HepG2 (cell line): ENCODE measurements around the gene CCDC197.

Source experiments
- EP300 ChIP-seq, 3 experiments: sonication (generic) in 1 of 3; formaldehyde crosslinking in 1 of 3; IDR thresholded peaks; 2 replicates each; pipeline versions ENCODE4 v1.5.1 to v1.6.1; 2011 to 2020; ENCODE audit warnings: low read depth in 2 of 3, low read length in 2 of 3, borderline replicate concordance in 1 of 3, improper control_type of control experiment in 1 of 3, mild to moderate bottlenecking in 1 of 3, missing genetic modification reagents in 1 of 3, moderate library complexity in 1 of 3
- FOXO1 ChIP-seq: sonication (generic); formaldehyde crosslinking; IDR thresholded peaks from 2 replicates; pipeline ENCODE4 v1.4.0; 2020; ENCODE audit warnings: missing genetic modification reagents
- MAFF ChIP-seq: IDR thresholded peaks from 2 replicates; pipeline ENCODE4 v1.6.1; 2011; ENCODE audit warnings: low read depth, low read length, improper control_type of control experiment
- NCOR1 ChIP-seq: fragments of 200-600 bp; sonication (generic); IDR thresholded peaks from 2 replicates; pipeline ENCODE4 v1.7.0; 2017; ENCODE audit warnings: antibody characterized with exemption, low read length, borderline replicate concordance
- NR2F2 ChIP-seq: IDR thresholded peaks from 2 replicates; pipeline ENCODE4 v1.6.1; 2012; ENCODE audit warnings: low read depth, inconsistent platforms, borderline replicate concordance
- PHF20 ChIP-seq: sonication (generic); formaldehyde crosslinking; IDR thresholded peaks from 2 replicates; pipeline ENCODE4 v1.5.0; 2020; ENCODE audit warnings: mild to moderate bottlenecking, missing genetic modification reagents
- PHF5A ChIP-seq: IDR thresholded peaks from one replicate; pipeline ENCODE4 v1.6.1; 2018; ENCODE audit warnings: low read depth, missing genetic modification reagents; ENCODE audit not compliant: unreplicated experiment
- POLR2A ChIP-seq, 2 experiments: IDR thresholded peaks; 2 replicates each; pipeline ENCODE4 v1.6.1; 2011; ENCODE audit warnings: low read depth in 2 of 2, low read length in 2 of 2, mild to moderate bottlenecking in 1 of 2, moderate library complexity in 1 of 2; ENCODE audit not compliant: insufficient read depth in 1 of 2
- POLR2AphosphoS5 ChIP-seq: IDR thresholded peaks from 2 replicates; pipeline ENCODE4 v1.6.1; 2012; ENCODE audit warnings: low read depth, low read length
- SRF ChIP-seq: IDR thresholded peaks from 2 replicates; pipeline ENCODE4 v1.6.1; 2011; ENCODE audit warnings: mild to moderate bottlenecking, low read depth, low read length, moderate library complexity
- TAF1 ChIP-seq: sonication (generic); formaldehyde crosslinking; IDR thresholded peaks from 2 replicates; pipeline ENCODE4 v1.4.0; 2020; ENCODE audit warnings: missing genetic modification reagents
- ZMAT3 ChIP-seq: sonication (generic); formaldehyde crosslinking; conservative IDR thresholded peaks from 2 replicates; pipeline ENCODE4 v1.7.0; 2021; ENCODE audit warnings: missing genetic modification reagents
- TF ChIP-seq, protein P1 (sequence below): sonication (generic); formaldehyde crosslinking; IDR thresholded peaks from 2 replicates; pipeline ENCODE4 v1.5.0; 2020; ENCODE audit warnings: mild to moderate bottlenecking, missing genetic modification reagents, moderate library complexity

GRCh38 chr14:93996130-93996695 is 888 bp upstream of the CCDC197 start:
- TF ChIP-seq, protein P1, sequence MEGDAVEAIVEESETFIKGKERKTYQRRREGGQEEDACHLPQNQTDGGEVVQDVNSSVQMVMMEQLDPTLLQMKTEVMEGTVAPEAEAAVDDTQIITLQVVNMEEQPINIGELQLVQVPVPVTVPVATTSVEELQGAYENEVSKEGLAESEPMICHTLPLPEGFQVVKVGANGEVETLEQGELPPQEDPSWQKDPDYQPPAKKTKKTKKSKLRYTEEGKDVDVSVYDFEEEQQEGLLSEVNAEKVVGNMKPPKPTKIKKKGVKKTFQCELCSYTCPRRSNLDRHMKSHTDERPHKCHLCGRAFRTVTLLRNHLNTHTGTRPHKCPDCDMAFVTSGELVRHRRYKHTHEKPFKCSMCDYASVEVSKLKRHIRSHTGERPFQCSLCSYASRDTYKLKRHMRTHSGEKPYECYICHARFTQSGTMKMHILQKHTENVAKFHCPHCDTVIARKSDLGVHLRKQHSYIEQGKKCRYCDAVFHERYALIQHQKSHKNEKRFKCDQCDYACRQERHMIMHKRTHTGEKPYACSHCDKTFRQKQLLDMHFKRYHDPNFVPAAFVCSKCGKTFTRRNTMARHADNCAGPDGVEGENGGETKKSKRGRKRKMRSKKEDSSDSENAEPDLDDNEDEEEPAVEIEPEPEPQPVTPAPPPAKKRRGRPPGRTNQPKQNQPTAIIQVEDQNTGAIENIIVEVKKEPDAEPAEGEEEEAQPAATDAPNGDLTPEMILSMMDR (CRISPR knock-in tag), result no peak
- no peak for TF ChIP-seq EP300 (IDR thresholded peaks at IDR 0.05; ENCODE audit: low read depth in 2 of 2, low read length in 2 of 2)
- TF ChIP-seq EP300 (CRISPR knock-in tag; IDR thresholded peaks at IDR 0.05; ENCODE audit: borderline replicate concordance), result no peak
- no peak for TF ChIP-seq PHF20 (CRISPR knock-in tag)
- TF ChIP-seq PHF5A (CRISPR knock-in tag), result no peak
- TF ChIP-seq ZMAT3 (CRISPR knock-in tag), result no peak
- no peak for TF ChIP-seq POLR2AphosphoS5
- no peak for TF ChIP-seq TAF1 (CRISPR knock-in tag)
- TF ChIP-seq SRF, result no peak
- TF ChIP-seq NCOR1, result no peak
- TF ChIP-seq POLR2A (IDR thresholded peaks at IDR 0.05; ENCODE audit: insufficient read depth in 1 of 2, low read depth in 2 of 2, low read length in 2 of 2), result no peak
- TF ChIP-seq NR2F2, result no peak
- TF ChIP-seq MAFF, result no peak
- TF ChIP-seq FOXO1 (CRISPR knock-in tag), result no peak
